K562 (cell line): ENCODE measurements around the gene WDPCP. TPM values are rescaled to one million over a fixed set of nuclear protein-coding genes. Genes with fewer than 3 reads are reported as not detected.

Experiments used
- ATAC-seq: fragments of 200-7000 bp; cut with Tn5 transposase; 3 replicates; pipeline ENCODE4 v1.9.1; 2020; ENCODE audit warnings: moderate library complexity
- BruUV-seq: library from RNA; stranded (reverse); fragments of 400-500 nt; replicated peaks from 2 replicates; lab custom pipeline; 2021; lab: Mats Ljungman, UMichigan
- CTCF ChIA-PET: fragments of 300-600 bp; formaldehyde crosslinking; extraction: SDS; loops from one replicate; lab custom pipeline; 2021; ENCODE audit warnings: low intra/inter-chr PET ratio; lab: Yijun Ruan, JAX
- POLR2A ChIA-PET: fragments of 300-600, 350-650 bp; sonication (Branson Sonifier 250); formaldehyde crosslinking; extraction: SDS; loops from one replicate; lab custom pipeline; 2021; ENCODE audit warnings: antibody characterized with exemption, inconsistent platforms; lab: Yijun Ruan, JAX
- DNase-seq, 4 experiments: peaks; one replicate each; pipeline versions ENCODE4 v3.0.0 to v3.0.0-alpha.2; 2011 to 2018; ENCODE audit warnings: low spot score in 3 of 4, mixed read lengths in 3 of 4; ENCODE audit errors: extremely low read depth in 1 of 4
- FAIRE-seq: peaks from 2 replicates; lab custom pipeline; 2011; peaks lifted over from hg19 to GRCh38; lab: Jason Lieb, UNC
- H2AFZ ChIP-seq: 2 replicates; pipeline ENCODE4 v1.6.0; 2011; ENCODE audit warnings: low read depth, low read length, control low read depth, inconsistent platforms
- H3K27ac ChIP-seq: fragments of 200-600 bp; 3 replicates; pipeline ENCODE4 v1.8.0; 2011; ENCODE audit warnings: low read depth, mild to moderate bottlenecking, control low read depth, inconsistent platforms, low read length, moderate library complexity, mixed read lengths; ENCODE audit errors: extremely low read depth
- H3K27me3 ChIP-seq, 2 experiments: fragments of 300-600 bp in 1 of 2; 2 replicates in 1 of 2; 3 replicates in 1 of 2; pipeline versions ENCODE4 v1.6.0 to v1.8.0; 2011; ENCODE audit warnings: inconsistent platforms in 2 of 2, low read length in 2 of 2, mild to moderate bottlenecking in 1 of 2, mixed read lengths in 1 of 2, moderate library complexity in 1 of 2; ENCODE audit not compliant: control insufficient read depth in 2 of 2, insufficient read depth in 2 of 2
- H3K36me3 ChIP-seq: fragments of 300-600 bp; 3 replicates; pipeline ENCODE4 v1.8.0; 2011; ENCODE audit warnings: mild to moderate bottlenecking, low read length, inconsistent platforms; ENCODE audit not compliant: control insufficient read depth, insufficient read depth
- H3K4me1 ChIP-seq, 2 experiments: fragments of 200-600 bp in 1 of 2; replicated peaks in 1 of 2; 2 replicates in 1 of 2; 3 replicates in 1 of 2; pipeline versions ENCODE4 v1.5.1 to v1.8.0; 2011; ENCODE audit warnings: inconsistent platforms in 2 of 2, low read length in 2 of 2, mild to moderate bottlenecking in 1 of 2, mixed read lengths in 1 of 2, moderate library complexity in 1 of 2; ENCODE audit not compliant: control insufficient read depth in 2 of 2, insufficient read depth in 2 of 2
- H3K4me2 ChIP-seq: 2 replicates; pipeline ENCODE4 v1.6.1; 2011; ENCODE audit warnings: low read length, control low read depth, inconsistent platforms, mixed read lengths; ENCODE audit not compliant: insufficient read depth
- H3K4me3 ChIP-seq: fragments of 200-600 bp; sonication (generic), shearing (Covaris generic); 2 replicates; pipeline ENCODE4 v1.5.1; 2016; ENCODE audit warnings: control low read depth, inconsistent platforms
- H3K79me2 ChIP-seq: fragments of 200-600 bp; 3 replicates; pipeline ENCODE4 v1.8.0; 2011; ENCODE audit warnings: low read length, inconsistent platforms; ENCODE audit not compliant: control insufficient read depth, insufficient read depth
- H3K9ac ChIP-seq, 2 experiments: 2 replicates each; pipeline versions ENCODE4 v1.6.0 to v1.6.1; 2011; ENCODE audit warnings: low read depth in 2 of 2, low read length in 2 of 2, control low read depth in 1 of 2, inconsistent platforms in 1 of 2, mild to moderate bottlenecking in 1 of 2, mixed read lengths in 1 of 2; ENCODE audit not compliant: insufficient read depth in 1 of 2
- H3K9me1 ChIP-seq: one replicate; pipeline ENCODE4 v1.6.0; 2011; ENCODE audit warnings: inconsistent platforms, mild to moderate bottlenecking, low read length, moderate library complexity; ENCODE audit not compliant: control insufficient read depth, insufficient read depth
- H3K9me3 ChIP-seq: replicated peaks from 2 replicates; pipeline ENCODE4 v1.5.1; 2011; ENCODE audit warnings: low read depth, low read length, inconsistent platforms; ENCODE audit not compliant: control insufficient read depth, insufficient read depth
- H4K20me1 ChIP-seq: replicated peaks from 2 replicates; pipeline ENCODE4 v1.6.1; 2011; ENCODE audit warnings: low read length, inconsistent platforms, mixed read lengths; ENCODE audit not compliant: control insufficient read depth, insufficient read depth
- IRF1 ChIP-seq: sonication (generic); formaldehyde crosslinking; IDR thresholded peaks from 2 replicates; pipeline ENCODE4 v1.8.0; 2022; ENCODE audit warnings: missing genetic modification reagents, mild to moderate bottlenecking, borderline replicate concordance
- KAT7 ChIP-seq: sonication (generic); formaldehyde crosslinking; IDR thresholded peaks from 2 replicates; pipeline ENCODE4 v1.8.0; 2022; ENCODE audit warnings: missing genetic modification reagents, mild to moderate bottlenecking, borderline replicate concordance
- KLF13 ChIP-seq: fragments of 450-650 bp; IDR thresholded peaks from 2 replicates; pipeline ENCODE4 v1.6.1; 2016; ENCODE audit warnings: missing genetic modification characterization, low read depth, mild to moderate bottlenecking, missing compliant biosample characterization, moderate library complexity, borderline replicate concordance
- RAD21 ChIP-seq, 2 experiments: fragments of 250-450 bp in 1 of 2; fragments of 450-650 bp in 1 of 2; sonication (Bioruptor Pico) in 1 of 2; formaldehyde crosslinking in 1 of 2; IDR thresholded peaks in 1 of 2; conservative IDR thresholded peaks in 1 of 2; 2 replicates each; pipeline versions ENCODE4 v1.4.0 to v1.8.0; 2020 to 2022; ENCODE audit warnings: mild to moderate bottlenecking in 2 of 2, moderate library complexity in 1 of 2
- ZNF76 ChIP-seq: fragments of 250-450 bp; sonication (Bioruptor Pico); IDR thresholded peaks from 2 replicates; pipeline ENCODE4 v1.4.0; 2020; ENCODE audit warnings: mild to moderate bottlenecking, moderate library complexity, borderline replicate concordance
- WGBS: fragments of 100-300 bp; shearing (Covaris generic); methylation state at CpG from one replicate; pipeline ENCODE4 v1.1.6; 2016; ENCODE audit warnings: low coverage, mixed read lengths; ENCODE audit not compliant: insufficient coverage; ENCODE audit errors: missing lambda C conversion rate; 5-methylcytosine and 5-hydroxymethylcytosine counted together
- in situ Hi-C: fragments of 300-500 bp; cut with MboI; formaldehyde crosslinking; loops from 4 replicates; pipeline ENCODE4 v1.15.0; 2018; ENCODE audit warnings: inconsistent platforms, mixed read lengths
- intact Hi-C: fragments of 100-400 bp; cut with micrococcal nuclease; formaldehyde crosslinking; loops from 2 replicates; pipeline ENCODE4 v1.14.2; 2022
- polyA plus RNA-seq, 8 experiments: library from polyadenylated mRNA; depleted of rRNA in 4 of 8; stranded (reverse) in 5 of 8; unstranded in 3 of 8; fragments of >200 nt; fragmentation: Nextera tagmentation in 2 of 8; fragmentation: Illumina TruSeq in 1 of 8; extraction: Ambion mirVana in 2 of 8; extraction: Trizol in 1 of 8; gene quantifications; 2 replicates each; pipeline versions ENCODE4 v1.2.1 to v1.2.3, GENCODE V29; 2011 to 2014; ENCODE audit warnings: inconsistent platforms in 1 of 8, missing spikeins in 1 of 8
- total RNA-seq, 7 experiments: library from RNA; depleted of rRNA in 6 of 7; stranded (reverse); fragments of >200 nt in 6 of 7; fragmentation: Illumina TruSeq in 2 of 7; extraction: Trizol in 2 of 7; gene quantifications; 2 replicates each; pipeline versions ENCODE4 v1.2.1 to v1.2.3, GENCODE V29; 2011 to 2021; ENCODE audit warnings: low replicate concordance in 1 of 7

WDPCP gene
- total and polyA plus RNA-seq, 9 of the 15 experiments (the other 6 are each of a cell fraction or from before 2014, with no cell fraction given) = 1.4 to 6.4 (median 5.5) TPM

DNA sequence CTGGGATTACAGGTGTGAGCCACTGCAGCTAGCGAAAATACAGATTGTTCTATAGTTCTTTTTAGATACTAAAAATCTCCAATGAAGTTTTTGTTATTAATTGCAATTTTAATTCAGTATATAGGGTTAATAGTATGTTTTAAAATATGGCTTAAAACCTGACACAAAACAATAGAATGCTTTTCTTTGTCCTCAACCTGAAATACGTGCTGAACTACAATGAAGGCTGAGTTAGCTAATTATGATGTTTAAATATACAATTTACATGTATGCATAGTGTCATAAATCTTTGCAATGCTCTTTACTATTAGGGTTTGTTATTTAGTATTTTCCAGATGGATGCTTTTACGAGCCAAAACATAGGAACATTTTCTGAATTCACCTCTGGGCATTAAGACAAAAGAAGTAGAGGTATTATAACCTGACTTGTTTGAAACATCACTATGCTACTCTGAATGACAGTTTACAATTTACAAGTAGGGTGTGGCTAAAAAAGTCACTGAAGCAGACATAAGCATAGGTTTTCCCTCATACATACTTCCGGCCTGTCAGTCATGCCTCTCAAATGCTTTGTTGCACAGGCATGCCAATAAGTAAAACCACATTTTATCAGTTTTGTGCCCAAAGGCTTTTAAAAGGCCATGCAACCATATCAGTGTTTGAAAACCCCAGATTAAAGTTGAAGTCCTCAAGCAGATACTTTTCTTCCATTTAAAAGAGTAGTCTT is 369.3 kb downstream of the WDPCP start (continued):
- TF ChIP-seq RAD21 (CRISPR knock-in tag; conservative IDR thresholded peaks at IDR 0.05 in 1 of 2, IDR thresholded peaks at IDR 0.05 in 1 of 2) = no peak
- TF ChIP-seq KAT7 (CRISPR knock-in tag) = no peak
- no peak for TF ChIP-seq KLF13 (tag)
- TF ChIP-seq, all 486 proteins: peak for 12

DNA sequence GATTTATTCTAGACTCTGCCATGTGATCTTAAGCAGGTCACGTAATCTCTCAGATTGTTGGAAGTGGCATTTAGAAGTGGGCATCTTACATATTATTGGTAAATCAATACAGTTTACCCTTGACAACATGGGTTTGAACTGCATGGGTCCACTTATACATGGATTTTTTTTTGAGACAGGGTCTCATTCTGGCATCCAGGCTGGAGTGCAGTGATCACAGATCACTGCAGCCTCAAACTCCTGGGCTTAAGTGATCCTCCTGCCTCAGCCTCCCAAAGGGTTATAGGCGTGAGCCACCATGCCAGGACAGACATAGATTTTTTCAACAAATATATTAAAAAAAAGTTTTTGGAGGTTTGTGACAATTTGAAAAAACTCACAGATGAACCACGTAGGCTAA is 393.0 kb downstream of the WDPCP start:
- Histone ChIP-seq H3K27me3 (no peaks in the 10 kb centered on the region), H3K9ac (no peak overlapping the region), H4K20me1 (no peaks in the 10 kb centered on the region), H2AFZ (no peak overlapping the region), H3K9me1 (no peaks in the 10 kb centered on the region), H3K79me2 (no peaks in the 10 kb centered on the region), H3K9me3 (no peaks in the 10 kb centered on the region), H3K4me1 (no peaks in the 10 kb centered on the region), H3K4me2 (no peak overlapping the region), H3K36me3 (no peaks in the 10 kb centered on the region), H3K4me3 (no peak overlapping the region), H3K27ac (no peak overlapping the region)
- ATAC-seq = no peak
- POLR2A ChIA-PET = no interaction called here
- in situ Hi-C loops (loop anchor here (25.0 kb wide), 1 partner anchor 258 kb away; no protein-coding TSS in a partner anchor), intact Hi-C loops (no loop called here)
- 6% methylated on average over 3 of the region's 3 CpGs for WGBS
- no peak for TF ChIP-seq IRF1 (CRISPR knock-in tag)
- no peak for TF ChIP-seq ZNF76 (CRISPR knock-in tag)
- CTCF ChIA-PET = no interaction called here
- no TSS peak for BruUV-seq
- no peak for DNase-seq
- no peak for FAIRE-seq
